SW 1271 (cell line): ENCODE measurements around the gene NEDD9.

ENCODE experiments used
- DNase-seq, 2 experiments: peaks; one replicate each; lab custom pipeline; 2025; lab: John Stamatoyannopoulos, UW

NEDD9 gene

GRCh38 chr6:11218102-11218442 is 14.4 kb downstream of the NEDD9 start:
- no peak for DNase-seq

GRCh38 chr6:11217360-11218101 is 14.9 kb downstream of the NEDD9 start:
- no peak for DNase-seq

- DNase-seq, result no peak
Measured at GRCh38 chr6:11215773-11216172, 16.7 kb downstream of the NEDD9 start.

GRCh38 chr6:11214901-11215300 is 17.6 kb downstream of the NEDD9 start:
- no peak for DNase-seq

- no peak for DNase-seq
Measured at GRCh38 chr6:11214084-11214833, 18.2 kb downstream of the NEDD9 start.

GRCh38 chr6:11213422-11214021 is 18.9 kb downstream of the NEDD9 start:
- DNase-seq, result no peak

GRCh38 chr6:11212664-11213063 is 19.8 kb downstream of the NEDD9 start:
- no peak for DNase-seq

- DNase-seq, result no peak
Measured at GRCh38 chr6:11211254-11211653, 21.2 kb downstream of the NEDD9 start.

- DNase-seq, result no peak
Measured at GRCh38 chr6:11210386-11211138, 21.9 kb downstream of the NEDD9 start.

- DNase-seq, result no peak
Measured at GRCh38 chr6:11209906-11210305, 22.6 kb downstream of the NEDD9 start.

GRCh38 chr6:11209369-11209768 is 23.1 kb downstream of the NEDD9 start:
- DNase-seq, result no peak

GRCh38 chr6:11208854-11209253 is 23.6 kb downstream of the NEDD9 start:
- no peak for DNase-seq

GRCh38 chr6:11208267-11208666 is 24.2 kb downstream of the NEDD9 start:
- no peak for DNase-seq

- peak; percentile 83 to 84 for DNase-seq
Measured at GRCh38 chr6:11207199-11207968, 25.1 kb downstream of the NEDD9 start.

- no peak for DNase-seq
Measured at GRCh38 chr6:11206576-11206975, 25.9 kb downstream of the NEDD9 start.

- no peak for DNase-seq
Measured at GRCh38 chr6:11204794-11205366, 27.6 kb downstream of the NEDD9 start.

- no peak for DNase-seq
Measured at GRCh38 chr6:11204005-11204399, 28.5 kb downstream of the NEDD9 start.

GRCh38 chr6:11203306-11204004 is 29.0 kb downstream of the NEDD9 start:
- DNase-seq, result no peak

GRCh38 chr6:11202513-11203305 is 29.8 kb downstream of the NEDD9 start:
- no peak for DNase-seq
